ENCODE results near the gene PTPRN2.
"Not testable (repeated sequence)": the region's sequence is repeated elsewhere in the genome, so short reads cannot be mapped to it uniquely, and the experiment has no call there.

PTPRN2 gene

GRCh38 chr7:157508477-157508881 lies 1079.1 kb downstream of the PTPRN2 start:
- H3K4me3 ChIP-seq (ENCODE audit: low read depth, low read length) = no peak overlapping the region
- DNase-seq (ENCODE audit: low read depth) = no peak
- no peak for TF ChIP-seq CTCF (conservative IDR thresholded peaks at IDR 0.05; ENCODE audit: low read depth, low read length)

- DNase-seq (ENCODE audit: low read depth) = no peak
- H3K4me3 ChIP-seq (ENCODE audit: low read depth, low read length) = no peak overlapping the region
- TF ChIP-seq CTCF (conservative IDR thresholded peaks at IDR 0.05; ENCODE audit: low read depth, low read length) = no peak
Observed at GRCh38 chr7:157507987-157508386, 1079.6 kb downstream of the PTPRN2 start.

DNA sequence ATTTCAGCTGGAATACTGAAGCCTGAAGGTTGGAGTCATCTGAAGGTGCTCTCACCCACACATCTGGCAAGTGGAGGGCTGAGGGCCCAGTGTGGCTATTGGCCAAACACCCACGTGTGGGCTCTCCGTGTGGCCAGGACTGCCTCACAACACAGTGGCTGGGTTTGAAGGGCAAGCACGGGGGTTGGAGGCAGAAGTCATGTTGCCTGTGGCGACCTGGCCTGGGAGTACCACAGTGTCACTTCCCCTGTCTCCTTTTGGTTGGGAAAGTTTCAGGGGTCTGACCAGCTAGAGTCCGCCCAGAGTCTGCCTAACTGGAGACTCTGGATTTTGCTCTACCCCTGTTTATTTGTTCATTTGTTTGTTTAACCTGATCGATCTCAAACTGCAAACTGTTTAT lies 1081.4 kb downstream of the PTPRN2 start:
- no peak for DNase-seq (ENCODE audit: low read depth)
- no peak overlapping the region for H3K4me3 ChIP-seq (ENCODE audit: low read depth, low read length)
- no peak for TF ChIP-seq CTCF (conservative IDR thresholded peaks at IDR 0.05; ENCODE audit: low read depth, low read length)

DNA sequence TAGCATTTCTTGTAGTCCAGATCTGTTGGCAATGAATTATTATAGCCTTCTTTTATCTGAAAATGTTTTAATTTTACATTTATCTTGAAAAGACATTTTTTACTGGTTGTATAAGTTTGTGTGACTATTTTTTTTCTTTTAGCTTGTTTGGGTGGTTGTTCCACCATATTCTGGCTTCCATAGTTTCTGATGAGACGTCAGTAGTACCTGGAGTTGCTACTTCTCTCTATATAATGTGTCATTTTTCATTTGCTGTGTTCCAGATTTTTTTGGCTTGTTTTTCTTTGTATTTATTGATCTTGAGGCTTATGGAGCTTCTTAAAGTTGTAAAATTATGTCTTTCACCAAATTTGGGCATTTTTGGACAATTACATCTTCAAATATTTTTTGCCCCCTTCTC lies 1082.0 kb downstream of the PTPRN2 start:
- DNase-seq (ENCODE audit: low read depth) = no peak
- TF ChIP-seq CTCF (conservative IDR thresholded peaks at IDR 0.05; ENCODE audit: low read depth, low read length) = no peak
- no peak overlapping the region for H3K4me3 ChIP-seq (ENCODE audit: low read depth, low read length)

- no peak for DNase-seq (ENCODE audit: low read depth)
- no peak for TF ChIP-seq CTCF (conservative IDR thresholded peaks at IDR 0.05; ENCODE audit: low read depth, low read length)
- H3K4me3 ChIP-seq (ENCODE audit: low read depth, low read length) = no peak overlapping the region
Observed at GRCh38 chr7:157503229-157503628, 1084.4 kb downstream of the PTPRN2 start.

DNA sequence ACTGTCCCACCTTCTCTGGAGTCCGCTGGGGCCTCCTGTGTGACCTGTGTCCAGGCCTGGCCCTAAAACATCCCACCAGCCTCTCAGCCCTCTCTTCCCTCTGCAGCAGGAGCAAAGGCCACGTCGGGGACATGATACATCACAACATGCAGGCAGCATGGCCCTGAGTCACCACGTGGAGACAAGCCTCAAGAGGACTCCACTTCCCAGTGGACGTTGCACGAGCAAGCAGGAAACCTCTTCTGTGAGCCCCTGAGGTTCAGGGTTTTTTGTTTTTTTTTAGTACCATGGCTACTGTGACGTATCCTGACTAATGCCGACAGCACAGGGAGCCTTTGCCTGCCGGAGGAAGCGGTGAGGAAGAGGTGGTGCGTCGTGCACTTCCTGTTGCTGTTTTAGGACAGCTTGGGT lies 1084.9 kb downstream of the PTPRN2 start:
- peak; percentile 56 for DNase-seq (ENCODE audit: low read depth)
- TF ChIP-seq CTCF (conservative IDR thresholded peaks at IDR 0.05; ENCODE audit: low read depth, low read length) = no peak
- H3K4me3 ChIP-seq (ENCODE audit: low read depth, low read length) = no peak overlapping the region

DNA sequence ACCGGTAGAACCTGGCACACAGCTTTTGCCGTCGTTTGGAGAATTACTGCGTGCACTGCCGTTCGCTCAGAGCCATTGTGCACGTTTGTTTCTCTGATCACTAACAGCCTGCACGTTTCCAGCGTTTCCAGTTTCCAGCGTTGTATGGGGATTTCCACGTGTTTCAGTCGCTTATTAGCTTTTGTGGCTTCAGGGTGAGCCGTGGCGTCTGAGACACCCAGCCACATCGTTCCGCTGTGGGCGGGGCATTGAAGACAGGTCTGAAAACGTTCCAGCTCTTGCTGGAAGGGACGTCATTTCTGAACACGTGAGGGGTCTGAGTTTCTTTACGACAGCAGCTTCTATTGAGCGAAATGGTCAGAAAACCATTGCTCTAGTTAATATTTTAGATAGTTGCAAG lies 1086.0 kb downstream of the PTPRN2 start:
- no peak for DNase-seq (ENCODE audit: low read depth)
- TF ChIP-seq CTCF (conservative IDR thresholded peaks at IDR 0.05; ENCODE audit: low read depth, low read length) = no peak
- no peak overlapping the region for H3K4me3 ChIP-seq (ENCODE audit: low read depth, low read length)

DNA sequence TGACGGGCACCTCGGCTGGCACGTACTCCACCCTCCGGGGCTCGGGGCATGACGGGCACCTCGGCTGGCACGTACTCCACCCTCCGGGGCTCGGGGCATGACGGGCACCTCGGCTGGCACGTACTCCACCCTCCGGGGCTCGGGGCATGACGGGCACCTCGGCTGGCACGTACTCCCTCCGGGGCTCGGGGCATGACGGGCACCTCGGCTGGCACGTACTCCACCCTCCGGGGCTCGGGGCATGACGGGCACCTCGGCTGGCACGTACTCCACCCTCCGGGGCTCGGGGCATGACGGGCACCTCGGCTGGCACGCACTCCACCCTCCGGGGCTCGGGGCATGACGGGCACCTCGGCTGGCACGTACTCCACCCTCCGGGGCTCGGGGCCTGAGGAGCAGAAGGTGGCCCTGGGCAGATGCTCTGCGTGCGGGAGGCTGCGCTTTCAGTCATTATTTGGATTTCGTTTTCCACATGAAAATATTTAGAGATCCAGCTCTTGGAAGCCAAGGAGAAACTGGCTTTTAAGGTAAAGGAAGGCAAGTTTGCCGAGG lies 1086.6 kb downstream of the PTPRN2 start:
- not testable (repeated sequence) for DNase-seq (ENCODE audit: low read depth); H3K4me3 ChIP-seq (ENCODE audit: low read depth, low read length)

Measured in choroid plexus epithelial cell (primary cell).